WI38 (cell line): ENCODE results near the gene ANKMY1.

ENCODE experiments used
- H3K4me3 ChIP-seq: 2 replicates; pipeline ENCODE4 v1.5.1; 2011; ENCODE audit warnings: low read depth, mild to moderate bottlenecking, control low read depth, low read length
- CTCF ChIP-seq: IDR thresholded peaks from 2 replicates; pipeline ENCODE4 v1.5.1; 2012; ENCODE audit warnings: low read depth, mild to moderate bottlenecking, control low read depth, low read length

ANKMY1 gene

GRCh38 chr2:240451791-240452461 is 105.9 kb downstream of the ANKMY1 start:
- TF ChIP-seq CTCF = no peak
- H3K4me3 ChIP-seq = peak overlapping the region; percentile 53

GRCh38 chr2:240451108-240451611 is 106.6 kb downstream of the ANKMY1 start:
- H3K4me3 ChIP-seq = no peak overlapping the region
- 0 out of 2 replicates have a peak, but pooled peaks have one; percentile 2 for TF ChIP-seq CTCF

GRCh38 chr2:240450532-240451107 is 107.2 kb downstream of the ANKMY1 start:
- H3K4me3 ChIP-seq = no peak overlapping the region
- TF ChIP-seq CTCF = no peak

- TF ChIP-seq CTCF = no peak
- no peak overlapping the region for H3K4me3 ChIP-seq
Measured at GRCh38 chr2:240449764-240450531, 107.8 kb downstream of the ANKMY1 start.

- no peak overlapping the region for H3K4me3 ChIP-seq
- no peak for TF ChIP-seq CTCF
Measured at GRCh38 chr2:240448387-240449274, 109.2 kb downstream of the ANKMY1 start.

GRCh38 chr2:240447934-240448333 is 109.9 kb downstream of the ANKMY1 start:
- no peak for TF ChIP-seq CTCF
- no peak overlapping the region for H3K4me3 ChIP-seq
